ENCODE data around the gene ASB1.

Gene ASB1

DNA sequence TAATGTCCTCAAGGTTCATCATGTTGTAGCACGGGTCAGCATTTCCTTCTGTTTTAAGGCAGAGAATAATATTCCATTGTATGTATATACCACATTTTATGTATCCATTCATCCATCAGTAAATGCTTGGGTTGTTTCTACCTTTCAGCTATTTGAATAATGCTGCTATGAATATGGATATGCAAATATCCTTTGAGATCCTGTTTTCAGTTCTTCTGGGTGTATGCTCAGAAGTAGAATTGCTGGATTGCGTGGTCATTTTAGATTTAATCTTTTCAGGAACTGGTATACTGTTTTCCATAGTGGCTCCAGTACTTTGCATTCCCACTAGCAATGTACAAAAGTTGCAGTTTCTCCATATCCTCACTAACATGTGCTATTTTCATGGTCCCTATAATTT is 13.4 kb upstream of the ASB1 start:
- TF ChIP-seq, protein P1, sequence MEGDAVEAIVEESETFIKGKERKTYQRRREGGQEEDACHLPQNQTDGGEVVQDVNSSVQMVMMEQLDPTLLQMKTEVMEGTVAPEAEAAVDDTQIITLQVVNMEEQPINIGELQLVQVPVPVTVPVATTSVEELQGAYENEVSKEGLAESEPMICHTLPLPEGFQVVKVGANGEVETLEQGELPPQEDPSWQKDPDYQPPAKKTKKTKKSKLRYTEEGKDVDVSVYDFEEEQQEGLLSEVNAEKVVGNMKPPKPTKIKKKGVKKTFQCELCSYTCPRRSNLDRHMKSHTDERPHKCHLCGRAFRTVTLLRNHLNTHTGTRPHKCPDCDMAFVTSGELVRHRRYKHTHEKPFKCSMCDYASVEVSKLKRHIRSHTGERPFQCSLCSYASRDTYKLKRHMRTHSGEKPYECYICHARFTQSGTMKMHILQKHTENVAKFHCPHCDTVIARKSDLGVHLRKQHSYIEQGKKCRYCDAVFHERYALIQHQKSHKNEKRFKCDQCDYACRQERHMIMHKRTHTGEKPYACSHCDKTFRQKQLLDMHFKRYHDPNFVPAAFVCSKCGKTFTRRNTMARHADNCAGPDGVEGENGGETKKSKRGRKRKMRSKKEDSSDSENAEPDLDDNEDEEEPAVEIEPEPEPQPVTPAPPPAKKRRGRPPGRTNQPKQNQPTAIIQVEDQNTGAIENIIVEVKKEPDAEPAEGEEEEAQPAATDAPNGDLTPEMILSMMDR (IDR thresholded peaks at IDR 0.05; ENCODE audit: extremely low read depth, missing control alignments), result no peak

DNA sequence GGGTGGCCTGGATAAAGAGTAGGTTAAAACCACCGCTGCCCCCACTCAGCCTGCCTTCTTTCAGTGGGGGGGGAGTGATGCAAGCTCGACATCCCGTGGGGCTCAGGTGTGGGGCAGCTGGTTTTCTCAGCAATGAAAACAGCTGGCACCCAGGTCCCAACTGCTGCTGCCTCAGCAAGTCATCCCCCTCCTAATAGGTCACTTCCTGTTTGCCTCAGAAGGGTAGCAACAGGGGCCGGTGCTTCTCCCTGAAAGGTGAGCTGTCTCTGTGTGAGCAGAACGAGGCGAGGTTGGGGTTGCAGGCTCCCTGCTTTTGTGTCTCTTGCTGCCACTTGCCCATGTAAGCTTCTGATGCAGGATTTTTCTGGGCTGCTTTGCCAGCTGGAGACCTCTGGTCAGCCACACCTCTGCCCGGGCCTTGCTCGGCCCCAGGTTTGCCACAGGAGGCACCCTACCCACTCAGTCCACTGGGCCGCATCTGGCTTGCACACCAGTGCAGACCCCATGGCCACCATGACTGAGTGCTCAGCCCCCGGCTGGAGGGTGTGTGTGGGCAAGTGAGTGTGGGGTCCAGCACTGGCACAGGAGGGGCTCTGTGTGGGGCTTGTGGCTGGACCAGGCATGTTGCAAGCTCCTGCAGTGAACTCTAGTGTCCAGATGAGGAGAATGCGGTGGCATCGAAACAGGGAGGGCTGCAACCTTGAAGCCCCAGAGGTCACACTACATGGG is 11.5 kb upstream of the ASB1 start:
- TF ChIP-seq, protein P1 (IDR thresholded peaks at IDR 0.05; ENCODE audit: extremely low read depth, missing control alignments), result no peak
- no peak for DNase-seq (ENCODE audit: low spot score)

More for the DNA sequence above, 13.4 kb upstream of the ASB1 start:
- DNase-seq (ENCODE audit: low spot score), result no peak

DNA sequence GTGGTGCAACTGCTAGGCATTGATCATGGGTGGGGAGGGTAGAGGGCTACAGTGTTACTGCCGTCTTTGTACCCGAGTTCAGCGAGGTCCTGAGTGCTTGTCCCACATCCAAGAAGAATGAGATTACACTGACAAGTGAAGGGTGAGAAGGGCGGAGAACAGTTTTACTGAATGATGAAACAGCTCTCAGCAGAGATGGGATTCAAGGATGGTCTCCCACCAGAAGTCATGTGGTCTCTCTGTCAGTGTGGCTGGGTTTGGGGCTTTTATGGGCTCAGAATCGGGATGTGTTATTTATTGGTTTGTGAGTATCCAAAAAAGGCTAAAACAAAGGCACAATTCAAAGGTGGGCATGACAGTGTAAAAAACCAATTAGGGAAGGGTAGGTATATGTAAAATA is 10.8 kb upstream of the ASB1 start:
- no peak for DNase-seq (ENCODE audit: low spot score)
- TF ChIP-seq, protein P1 (IDR thresholded peaks at IDR 0.05; ENCODE audit: extremely low read depth, missing control alignments), result no peak

DNA sequence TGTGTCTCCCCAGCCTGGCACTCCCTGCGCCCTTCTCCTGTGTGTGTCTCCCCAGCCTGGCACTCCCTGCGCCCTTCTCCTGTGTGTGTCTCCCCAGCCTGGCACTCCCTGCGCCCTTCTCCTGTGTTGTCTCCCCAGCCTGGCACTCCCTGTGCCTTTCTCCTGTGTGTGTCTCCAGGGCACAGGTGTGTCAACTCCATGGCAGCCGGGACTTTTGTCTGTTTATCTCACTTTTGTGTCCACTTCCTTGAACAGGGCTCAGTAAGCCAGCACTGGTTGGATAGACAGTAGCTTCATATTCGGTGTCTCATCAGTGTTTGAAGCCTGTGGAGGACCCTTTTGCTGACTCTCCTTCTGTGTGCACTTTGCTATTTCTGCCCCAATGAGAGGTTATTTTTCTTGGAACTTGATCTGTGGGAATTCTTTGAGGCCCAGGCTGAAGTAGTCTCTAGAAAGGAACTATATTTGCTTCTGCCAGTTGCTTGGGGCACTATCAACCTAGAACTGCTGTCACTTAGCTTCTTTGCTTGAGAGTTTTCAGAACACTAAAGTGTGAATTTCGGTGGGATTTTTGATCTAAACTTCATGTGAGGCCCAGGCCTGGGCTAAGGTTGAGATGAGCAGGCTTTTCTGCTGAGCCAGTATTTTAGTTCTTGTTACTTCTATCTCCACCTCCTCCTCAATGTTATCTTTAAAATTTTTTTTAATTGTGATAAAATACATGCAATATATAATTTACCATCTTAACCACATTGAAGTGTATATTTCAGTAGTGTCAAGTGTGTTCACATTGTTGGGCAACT is 8.3 kb upstream of the ASB1 start:
- no peak for DNase-seq (ENCODE audit: low spot score)
- TF ChIP-seq, protein P1 (IDR thresholded peaks at IDR 0.05; ENCODE audit: extremely low read depth, missing control alignments), result no peak

DNA sequence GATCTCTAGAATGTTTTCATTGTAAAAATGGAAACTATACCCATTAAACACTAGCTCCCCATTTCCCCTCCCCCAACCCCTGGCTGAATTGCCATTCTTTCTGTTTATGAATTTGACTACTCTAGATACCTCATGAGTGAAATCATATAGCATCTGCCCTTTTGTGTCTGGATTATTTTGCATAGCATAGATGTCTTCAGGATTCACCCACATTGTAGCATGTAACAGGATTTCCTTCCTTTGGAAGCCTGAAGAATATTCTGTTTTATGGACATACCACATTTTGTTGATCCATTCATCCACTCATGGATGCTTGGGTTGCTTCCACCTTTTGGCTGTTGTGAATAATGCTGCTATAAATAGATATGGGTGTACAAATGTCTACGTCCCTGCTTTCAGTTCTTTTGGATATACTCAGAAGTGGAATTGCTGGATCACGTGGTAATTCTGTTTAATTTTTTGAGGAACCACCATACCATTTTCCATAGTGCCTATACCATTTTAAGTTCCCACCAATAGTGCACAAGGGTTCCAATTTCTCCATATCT is 7.7 kb upstream of the ASB1 start:
- DNase-seq (ENCODE audit: low spot score), result no peak
- TF ChIP-seq, protein P1 (IDR thresholded peaks at IDR 0.05; ENCODE audit: extremely low read depth, missing control alignments), result no peak

DNA sequence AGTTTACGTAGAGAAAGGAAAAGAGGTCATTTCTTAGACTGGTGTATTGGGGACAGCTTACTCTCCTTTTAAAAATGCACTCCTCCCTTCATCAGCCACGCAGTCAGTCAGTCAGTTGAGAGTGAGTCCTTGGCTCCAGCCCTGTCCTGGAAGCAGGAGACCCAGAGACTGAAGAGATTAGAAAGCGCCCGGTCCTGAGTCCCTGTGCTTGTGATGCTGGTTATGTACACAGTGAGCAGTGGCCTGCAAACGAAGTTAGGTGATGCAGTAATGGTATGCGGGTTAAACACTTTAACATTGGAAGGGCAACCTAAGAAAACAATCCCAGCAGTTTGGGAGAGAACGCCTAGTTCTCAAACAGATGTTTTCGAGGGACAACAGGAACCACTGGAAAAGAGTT is 6.3 kb upstream of the ASB1 start:
- TF ChIP-seq, protein P1 (IDR thresholded peaks at IDR 0.05; ENCODE audit: extremely low read depth, missing control alignments), result no peak
- DNase-seq (ENCODE audit: low spot score), result no peak

Measured in GM20000 (cell line).